ENCODE results near the gene PRDM16.
A peak's percentile ranks its signal among the peaks of the same experiment; 100 is the strongest.
"Not testable (repeated sequence)": the region's sequence is repeated elsewhere in the genome, so short reads cannot be mapped to it uniquely, and the experiment has no call there.

Gene PRDM16

GRCh38 chr1:3084726-3085125 is 15.7 kb downstream of the PRDM16 start:
- DNase-seq: no peak

- no peak for DNase-seq
Observed at GRCh38 chr1:3085721-3086120, 16.7 kb downstream of the PRDM16 start.

- no peak for DNase-seq
Observed at GRCh38 chr1:3086272-3086974, 17.4 kb downstream of the PRDM16 start.

GRCh38 chr1:3087049-3087448 is 18.0 kb downstream of the PRDM16 start:
- DNase-seq: no peak

GRCh38 chr1:3087946-3088668 is 19.1 kb downstream of the PRDM16 start:
- not testable (repeated sequence) for DNase-seq

GRCh38 chr1:3089490-3089889 is 20.5 kb downstream of the PRDM16 start:
- DNase-seq: no peak

GRCh38 chr1:3091334-3091733 is 22.3 kb downstream of the PRDM16 start:
- DNase-seq: no peak

GRCh38 chr1:3092530-3092929 is 23.5 kb downstream of the PRDM16 start:
- DNase-seq: no peak

- DNase-seq: no peak
Observed at GRCh38 chr1:3093898-3094626, 25.1 kb downstream of the PRDM16 start.

- DNase-seq: no peak
Observed at GRCh38 chr1:3094863-3095780, 26.1 kb downstream of the PRDM16 start.

GRCh38 chr1:3096345-3096744 is 27.3 kb downstream of the PRDM16 start:
- DNase-seq: no peak

GRCh38 chr1:3097231-3097630 is 28.2 kb downstream of the PRDM16 start:
- no peak for DNase-seq

GRCh38 chr1:3097861-3098260 is 28.9 kb downstream of the PRDM16 start:
- no peak for DNase-seq

GRCh38 chr1:3099861-3100260 is 30.9 kb downstream of the PRDM16 start:
- no peak for DNase-seq

- peak; percentile 38 for DNase-seq
Observed at GRCh38 chr1:3101124-3101939, 32.3 kb downstream of the PRDM16 start.

GRCh38 chr1:3102641-3103040 is 33.6 kb downstream of the PRDM16 start:
- DNase-seq: no peak

GRCh38 chr1:3103967-3104677 is 35.1 kb downstream of the PRDM16 start:
- no peak for DNase-seq

GRCh38 chr1:3105167-3105863 is 36.3 kb downstream of the PRDM16 start:
- DNase-seq: no peak

GRCh38 chr1:3106216-3106615 is 37.2 kb downstream of the PRDM16 start:
- no peak for DNase-seq

- no peak for DNase-seq
Observed at GRCh38 chr1:3107201-3107600, 38.2 kb downstream of the PRDM16 start.

- DNase-seq: no peak
Observed at GRCh38 chr1:3109355-3109754, 40.4 kb downstream of the PRDM16 start.
